Pancreas (tissue), 10 donors: ENCODE results near the gene CEP350. TPM values are rescaled to one million over a fixed set of nuclear protein-coding genes. Genes with fewer than 3 reads are reported as not detected.

Experiments
- ATAC-seq, 4 donors: fragments of 200-7000 bp; cut with Tn5 transposase; one replicate each; pipeline versions ENCODE4 v1.8.0 to v1.9.1; 2020; ENCODE audit warnings: mild to moderate bottlenecking in 4 of 4, moderate library complexity in 4 of 4
- DNase-seq, 6 donors: peaks; one replicate each; pipeline ENCODE4 v3.0.0-alpha.2; 2020
- FAIRE-seq: peaks from 2 replicates; lab custom pipeline; 2012; peaks lifted over from hg19 to GRCh38; lab: Jason Lieb, UNC
- H3K27ac ChIP-seq, 4 donors: fragments of 200-600 bp; sonication (generic); 1 replicate in 3 of 4; 2 replicates in 1 of 4; pipeline versions ENCODE4 v1.5.0 to v1.8.0; 2020
- H3K27me3 ChIP-seq, 4 donors: fragments of 200-600 bp; one replicate each; pipeline ENCODE4 v1.8.0; 2021
- H3K36me3 ChIP-seq, 3 donors: fragments of 200-600 bp; sonication (generic) in 1 of 3; one replicate each; pipeline versions ENCODE4 v1.5.0 to v1.8.0; 2020 to 2021
- H3K4me1 ChIP-seq, 3 donors: fragments of 200-600 bp; one replicate each; pipeline ENCODE4 v1.8.0; 2021
- H3K4me3 ChIP-seq, 4 donors: fragments of 200-600 bp; sonication (generic) in 2 of 4; one replicate each; pipeline versions ENCODE4 v1.5.0 to v1.8.0; 2020 to 2021
- H3K9me3 ChIP-seq, 4 donors: fragments of 200-600 bp; one replicate each; pipeline ENCODE4 v1.8.0; 2021
- WGBS, 2 donors: extraction: QIAGEN DNeasy Blood & Tissue Kit; methylation state at CpG; one replicate each; pipeline ENCODE4 v1.1.7; 2013; 5-methylcytosine and 5-hydroxymethylcytosine counted together
- intact Hi-C, 3 donors: fragments of 100-400 bp; cut with DNase I; formaldehyde crosslinking; loops; one replicate each; pipeline versions ENCODE4 v1.11.1 to v1.14.2; 2022
- polyA plus RNA-seq, 2 donors: library from polyadenylated mRNA; stranded (reverse); fragments of 200-250 nt; gene quantifications; one replicate each; pipeline ENCODE4 v1.2.3, GENCODE V29; 2013
- total RNA-seq, 6 donors: library from RNA; stranded (reverse); fragmentation: NEBNext Ultra II Directional in 4 of 6; extraction: Animal tissue kit (Norgen Biotek cat#: 25700) in 4 of 6; gene quantifications; one replicate each; pipeline versions ENCODE4 v1.2.1 to v1.2.4, GENCODE V29; 2021 to 2023
- TF ChIP-seq, protein P1 (sequence below), 4 donors: fragments of 200-600 bp; sonication (generic) in 3 of 4; IDR thresholded peaks; one replicate each; pipeline versions ENCODE4 v1.5.0 to v1.8.0; 2021; ENCODE audit warnings: antibody characterized with exemption in 4 of 4
- donor health status: healthy with polysubstance abuse.
- donor health status: DM: no; HTN: no; CAD: no; lungs with moderate emphysema.
- donor health status: DM: no; HTN: no; CAD: no.
- donor health status: control.
- donor health status: control.
- donor health status: Bipolar disorder and iron deficiency.
- donor health status: DM: yes; HTN: yes; CAD: no.
- donor health status: DM: no; HTN: no; CAD: no.
- donor health status: DM: no; HTN: no; CAD: no.
- donor health status: DM: yes; HTN: yes; CAD: no.

Gene CEP350
- total and polyA plus RNA-seq, 8 donors = 4.6 to 30.8 (median 21.4) TPM

- TF ChIP-seq, protein P1, sequence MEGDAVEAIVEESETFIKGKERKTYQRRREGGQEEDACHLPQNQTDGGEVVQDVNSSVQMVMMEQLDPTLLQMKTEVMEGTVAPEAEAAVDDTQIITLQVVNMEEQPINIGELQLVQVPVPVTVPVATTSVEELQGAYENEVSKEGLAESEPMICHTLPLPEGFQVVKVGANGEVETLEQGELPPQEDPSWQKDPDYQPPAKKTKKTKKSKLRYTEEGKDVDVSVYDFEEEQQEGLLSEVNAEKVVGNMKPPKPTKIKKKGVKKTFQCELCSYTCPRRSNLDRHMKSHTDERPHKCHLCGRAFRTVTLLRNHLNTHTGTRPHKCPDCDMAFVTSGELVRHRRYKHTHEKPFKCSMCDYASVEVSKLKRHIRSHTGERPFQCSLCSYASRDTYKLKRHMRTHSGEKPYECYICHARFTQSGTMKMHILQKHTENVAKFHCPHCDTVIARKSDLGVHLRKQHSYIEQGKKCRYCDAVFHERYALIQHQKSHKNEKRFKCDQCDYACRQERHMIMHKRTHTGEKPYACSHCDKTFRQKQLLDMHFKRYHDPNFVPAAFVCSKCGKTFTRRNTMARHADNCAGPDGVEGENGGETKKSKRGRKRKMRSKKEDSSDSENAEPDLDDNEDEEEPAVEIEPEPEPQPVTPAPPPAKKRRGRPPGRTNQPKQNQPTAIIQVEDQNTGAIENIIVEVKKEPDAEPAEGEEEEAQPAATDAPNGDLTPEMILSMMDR (IDR thresholded peaks at IDR 0.05) = no peak
- intact Hi-C loops = no loop called here
- DNase-seq (no peak), FAIRE-seq (no peak), ATAC-seq (no peak)
- Histone ChIP-seq H3K36me3 (peaks cover 4 to 32% (median 6%) of the 10 kb centered on the region in 3 donors), H3K27me3 (no peaks in the 10 kb centered on the region), H3K27ac (no peak overlapping the region), H3K9me3 (no peaks in the 10 kb centered on the region), H3K4me3 (no peak overlapping the region), H3K4me1 (no peaks in the 10 kb centered on the region)
- WGBS, 2 donors = 97 to 100% methylated on average over 1 of the region's 1 CpG
These were observed 125.8 kb downstream of the CEP350 start for GRCh38 chr1:180080439-180080838.

- Histone ChIP-seq H3K9me3 (no peaks in the 10 kb centered on the region), H3K27me3 (no peaks in the 10 kb centered on the region), H3K36me3 (peaks cover 3 to 29% (median 4%) of the 10 kb centered on the region in 3 donors), H3K27ac (no peak overlapping the region), H3K4me1 (no peaks in the 10 kb centered on the region), H3K4me3 (no peak overlapping the region)
- ATAC-seq = no peak
- intact Hi-C loops = no loop called here
- WGBS, 2 donors = 85 to 90% methylated on average over 2 of the region's 2 CpGs
- no peak for FAIRE-seq
- TF ChIP-seq, protein P1 (IDR thresholded peaks at IDR 0.05) = no peak
- no peak for DNase-seq
These were observed 126.9 kb downstream of the CEP350 start for GRCh38 chr1:180081474-180081873.

- H3K9me3 ChIP-seq = no peaks in the 10 kb centered on the region
- H3K36me3 ChIP-seq = peaks cover 3 to 29% (median 4%) of the 10 kb centered on the region in 3 donors
These were observed 128.6 kb downstream of the CEP350 start for GRCh38 chr1:180083164-180083563.

DNA sequence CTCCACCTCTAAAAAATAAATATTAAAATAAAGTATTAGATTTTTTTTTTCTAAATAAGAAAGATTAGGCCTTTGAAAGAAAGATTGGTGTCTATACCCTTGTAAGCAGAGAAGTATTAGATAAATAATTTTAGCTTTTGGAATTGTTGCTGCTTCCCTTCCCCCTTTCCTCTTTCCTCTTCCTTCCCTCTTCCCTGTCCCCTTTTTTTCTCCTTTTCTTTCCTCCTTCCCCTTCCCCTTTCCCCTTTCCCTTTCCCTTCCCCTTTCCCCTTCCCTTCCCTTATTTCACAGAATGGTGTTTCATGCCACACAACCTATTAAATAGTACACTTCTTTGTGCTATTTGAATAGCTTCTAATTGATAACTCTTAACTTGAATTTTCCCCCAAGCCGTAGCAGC, 130.3 kb downstream of the CEP350 start:
- 95 to 100% methylated on average over 1 of the region's 1 CpG for WGBS, 2 donors
- H3K36me3 ChIP-seq = peaks cover 0 to 19% (median 3%) of the 10 kb centered on the region in 3 donors
- TF ChIP-seq, protein P1 (IDR thresholded peaks at IDR 0.05) = no peak
- no peak for ATAC-seq
- H3K9me3 ChIP-seq = no peaks in the 10 kb centered on the region
- no peak overlapping the region for H3K4me3 ChIP-seq
- no peak for DNase-seq
- no peaks in the 10 kb centered on the region for H3K4me1 ChIP-seq
- no peak overlapping the region for H3K27ac ChIP-seq
- intact Hi-C loops = no loop called here
- FAIRE-seq = no peak
- H3K27me3 ChIP-seq = no peaks in the 10 kb centered on the region

More at GRCh38 chr1:180083164-180083563, 128.6 kb downstream of the CEP350 start:
- Histone ChIP-seq H3K4me1 (no peaks in the 10 kb centered on the region), H3K27ac (no peak overlapping the region), H3K27me3 (no peaks in the 10 kb centered on the region), H3K4me3 (no peak overlapping the region)
- intact Hi-C loops = no loop called here
- no peak for ATAC-seq
- no peak for FAIRE-seq
- TF ChIP-seq, protein P1 (IDR thresholded peaks at IDR 0.05) = no peak
- no peak for DNase-seq
- WGBS, 2 donors = 73 to 92% methylated on average over 1 of the region's 1 CpG

GRCh38 chr1:180085331-180085730, 130.7 kb downstream of the CEP350 start:
- FAIRE-seq = no peak
- H3K9me3 ChIP-seq = no peaks in the 10 kb centered on the region
- no peaks in the 10 kb centered on the region for H3K27me3 ChIP-seq
- H3K4me3 ChIP-seq = no peak overlapping the region
- TF ChIP-seq, protein P1 (IDR thresholded peaks at IDR 0.05) = no peak
- intact Hi-C loops = no loop called here
- no peaks in the 10 kb centered on the region for H3K4me1 ChIP-seq
- no peak for DNase-seq
- H3K36me3 ChIP-seq = peaks cover 0 to 19% (median 3%) of the 10 kb centered on the region in 3 donors
- no peak overlapping the region for H3K27ac ChIP-seq
- 92 to 94% methylated on average over 2 of the region's 2 CpGs for WGBS, 2 donors
- ATAC-seq = no peak
